ENCODE data around the gene CCDC91.

- TF ChIP-seq POLR2A (IDR thresholded peaks at IDR 0.05; ENCODE audit: low read depth, low read length) (no peak), USF2 (IDR thresholded peaks at IDR 0.05; ENCODE audit: low read depth, low read length) (no peak), BHLHE40 (IDR thresholded peaks at IDR 0.05; ENCODE audit: low read depth, low read length) (no peak), NFE2L2 (IDR thresholded peaks at IDR 0.05; ENCODE audit: low read depth, low read length) (no peak), RFX5 (IDR thresholded peaks at IDR 0.05; ENCODE audit: low read depth, low read length) (no peak)
- TF ChIP-seq, protein P1, sequence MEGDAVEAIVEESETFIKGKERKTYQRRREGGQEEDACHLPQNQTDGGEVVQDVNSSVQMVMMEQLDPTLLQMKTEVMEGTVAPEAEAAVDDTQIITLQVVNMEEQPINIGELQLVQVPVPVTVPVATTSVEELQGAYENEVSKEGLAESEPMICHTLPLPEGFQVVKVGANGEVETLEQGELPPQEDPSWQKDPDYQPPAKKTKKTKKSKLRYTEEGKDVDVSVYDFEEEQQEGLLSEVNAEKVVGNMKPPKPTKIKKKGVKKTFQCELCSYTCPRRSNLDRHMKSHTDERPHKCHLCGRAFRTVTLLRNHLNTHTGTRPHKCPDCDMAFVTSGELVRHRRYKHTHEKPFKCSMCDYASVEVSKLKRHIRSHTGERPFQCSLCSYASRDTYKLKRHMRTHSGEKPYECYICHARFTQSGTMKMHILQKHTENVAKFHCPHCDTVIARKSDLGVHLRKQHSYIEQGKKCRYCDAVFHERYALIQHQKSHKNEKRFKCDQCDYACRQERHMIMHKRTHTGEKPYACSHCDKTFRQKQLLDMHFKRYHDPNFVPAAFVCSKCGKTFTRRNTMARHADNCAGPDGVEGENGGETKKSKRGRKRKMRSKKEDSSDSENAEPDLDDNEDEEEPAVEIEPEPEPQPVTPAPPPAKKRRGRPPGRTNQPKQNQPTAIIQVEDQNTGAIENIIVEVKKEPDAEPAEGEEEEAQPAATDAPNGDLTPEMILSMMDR (conservative IDR thresholded peaks at IDR 0.05; ENCODE audit: low read depth, low read length) = no peak
Measured at GRCh38 chr12:28235015-28235414, 44.8 kb downstream of the CCDC91 start.

Measured in IMR-90 (cell line).